CD1c-positive myeloid dendritic cell (primary cell): ENCODE results near the gene TRPV3.
"Not testable (repeated sequence)": the region's sequence is repeated elsewhere in the genome, so short reads cannot be mapped to it uniquely, and the experiment has no call there.

ENCODE experiments used
- DNase-seq: peaks from one replicate; pipeline ENCODE4 v3.0.0-alpha.2; 2016; ENCODE audit errors: extremely low spot score

TRPV3 gene

DNA sequence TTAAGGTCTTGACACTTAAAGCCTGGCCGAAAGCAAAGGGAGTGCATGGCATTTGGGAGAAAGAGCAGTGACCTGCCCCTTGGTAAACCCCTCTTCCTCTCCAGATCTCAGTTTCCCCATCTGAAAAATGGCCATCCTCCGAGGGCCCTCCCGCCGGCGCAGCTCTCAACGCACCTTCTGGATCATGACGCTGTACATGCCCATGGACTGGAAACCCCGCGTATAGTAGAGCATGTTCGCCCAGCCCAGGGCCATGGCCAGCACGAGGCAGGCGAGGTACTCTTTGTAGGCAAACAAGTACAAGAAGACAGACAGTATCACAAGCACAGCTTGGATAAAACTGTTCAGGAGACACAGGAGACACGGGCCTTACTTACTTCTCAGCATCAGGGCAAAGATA, 33.6 kb downstream of the TRPV3 start:
- no peak for DNase-seq

DNA sequence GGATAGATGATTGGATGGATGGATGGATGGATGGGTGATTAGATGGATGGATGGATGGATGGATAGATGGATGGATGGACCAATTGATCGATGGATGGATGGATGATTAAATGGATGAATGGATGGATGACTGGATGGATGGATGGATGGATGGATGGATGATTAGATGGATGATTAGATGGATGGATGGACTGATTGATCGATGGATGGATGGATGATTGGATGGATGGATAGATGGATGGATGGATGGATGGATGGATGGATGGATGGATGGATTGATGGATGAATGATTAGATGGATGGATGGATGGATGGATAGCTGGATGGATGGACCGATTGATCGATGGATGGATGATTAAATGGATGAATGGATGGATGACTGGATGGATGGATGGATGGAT, 38.1 kb downstream of the TRPV3 start:
- DNase-seq = not testable (repeated sequence)

DNA sequence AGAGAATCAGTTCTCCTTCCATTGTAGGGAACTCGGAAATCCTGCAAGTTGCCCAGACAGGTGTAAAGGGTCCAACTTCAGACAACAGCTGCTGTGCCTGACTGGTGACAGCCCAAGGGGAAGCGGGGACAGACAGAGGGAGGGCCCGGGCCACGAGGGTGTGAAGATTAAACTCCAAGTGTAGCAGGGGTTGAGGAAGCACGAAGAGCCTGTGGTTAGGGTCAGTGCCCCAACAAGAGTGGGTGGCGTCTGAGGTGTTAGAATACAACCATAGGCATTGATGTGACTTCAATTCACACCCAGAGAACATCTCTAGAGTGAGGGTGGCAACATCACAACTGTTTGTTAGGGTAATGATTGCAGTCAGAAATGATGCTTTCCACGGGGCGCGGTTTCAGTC, 42.7 kb downstream of the TRPV3 start:
- DNase-seq = no peak

DNA sequence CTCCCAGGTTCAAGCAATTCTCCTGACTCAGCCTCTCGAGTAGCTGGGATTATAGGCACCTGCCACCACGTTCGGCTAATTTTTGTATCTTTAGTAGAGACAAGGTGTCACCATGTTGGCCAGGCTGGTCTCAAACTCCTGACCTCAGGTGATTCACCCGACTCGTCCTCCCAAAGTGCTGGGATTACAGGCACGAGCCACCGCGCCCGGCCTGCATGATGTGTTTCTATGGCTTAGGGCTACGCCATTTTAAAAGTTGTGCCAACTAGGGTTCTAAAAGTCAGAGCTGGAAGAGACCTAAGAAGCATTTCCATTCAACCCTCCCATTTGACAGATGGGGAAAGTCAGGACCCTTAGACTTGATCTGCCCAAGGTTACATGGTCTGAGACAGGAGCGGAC, 43.4 kb downstream of the TRPV3 start:
- not testable (repeated sequence) for DNase-seq

DNA sequence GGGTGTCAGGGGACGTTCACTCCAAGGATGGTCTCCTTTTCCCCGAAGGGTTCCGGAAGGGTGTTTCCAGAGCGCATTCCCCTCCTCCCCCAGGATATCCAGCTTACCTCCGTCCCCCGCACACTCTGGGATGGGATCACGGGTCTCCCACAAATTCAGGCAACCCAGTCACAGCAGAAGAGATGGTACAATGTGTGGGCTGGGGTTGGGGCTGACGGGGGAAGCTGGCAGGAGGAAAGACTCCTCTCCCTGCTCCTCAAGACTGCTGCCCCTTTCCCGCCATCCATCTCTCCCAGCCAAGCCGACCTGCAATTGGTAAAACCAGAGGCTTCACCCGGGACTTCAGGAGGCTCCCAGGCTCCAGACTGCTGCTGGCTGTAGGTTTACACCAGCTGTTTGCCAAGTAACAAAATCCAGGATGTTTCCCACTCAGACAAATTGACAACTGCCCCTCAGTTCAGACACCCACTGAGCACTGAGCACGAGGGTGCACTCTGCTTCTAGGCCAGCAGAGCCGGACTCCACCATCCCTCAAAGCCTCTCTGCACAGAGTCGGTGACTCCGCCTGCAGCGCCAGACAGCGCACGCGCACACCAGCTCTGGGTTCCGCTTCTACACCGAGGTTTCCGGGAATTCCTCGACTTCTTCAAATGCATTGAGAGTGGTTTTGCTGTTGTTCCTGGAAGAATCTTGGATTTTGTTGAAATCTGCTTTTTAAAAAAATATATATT, 44.1 kb downstream of the TRPV3 start:
- DNase-seq = no peak

DNA sequence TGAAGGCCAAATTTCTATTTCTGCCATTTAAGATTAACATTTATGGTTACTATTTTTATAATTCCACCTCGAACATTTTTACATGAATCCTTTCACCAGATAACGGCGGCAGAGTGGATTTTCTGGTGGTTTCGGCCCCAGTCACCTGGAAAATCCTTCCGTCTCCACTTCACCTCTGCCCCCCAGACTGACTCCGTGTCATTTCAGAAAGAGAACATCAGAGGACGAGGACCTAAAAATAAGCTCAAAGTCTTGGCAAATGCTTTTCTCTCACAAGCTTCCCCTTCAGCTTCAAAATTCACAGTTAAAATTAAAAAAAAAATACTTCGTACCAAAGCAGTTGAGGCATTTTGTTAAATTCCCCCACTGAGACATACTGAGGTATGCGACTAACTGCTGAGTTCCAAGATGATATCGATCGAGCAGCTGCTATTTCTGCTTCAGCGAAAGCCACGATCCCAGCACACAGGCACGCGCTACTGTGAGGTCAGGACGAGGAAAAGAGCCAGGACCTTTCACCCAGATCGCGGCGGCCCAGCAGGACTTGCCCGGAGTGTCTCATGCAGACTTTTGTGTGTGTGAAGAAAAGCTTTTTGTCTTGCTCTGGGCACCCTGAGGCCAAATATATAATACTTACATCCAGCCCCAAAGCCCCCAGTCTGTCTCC, 45.0 kb downstream of the TRPV3 start:
- no peak for DNase-seq

DNA sequence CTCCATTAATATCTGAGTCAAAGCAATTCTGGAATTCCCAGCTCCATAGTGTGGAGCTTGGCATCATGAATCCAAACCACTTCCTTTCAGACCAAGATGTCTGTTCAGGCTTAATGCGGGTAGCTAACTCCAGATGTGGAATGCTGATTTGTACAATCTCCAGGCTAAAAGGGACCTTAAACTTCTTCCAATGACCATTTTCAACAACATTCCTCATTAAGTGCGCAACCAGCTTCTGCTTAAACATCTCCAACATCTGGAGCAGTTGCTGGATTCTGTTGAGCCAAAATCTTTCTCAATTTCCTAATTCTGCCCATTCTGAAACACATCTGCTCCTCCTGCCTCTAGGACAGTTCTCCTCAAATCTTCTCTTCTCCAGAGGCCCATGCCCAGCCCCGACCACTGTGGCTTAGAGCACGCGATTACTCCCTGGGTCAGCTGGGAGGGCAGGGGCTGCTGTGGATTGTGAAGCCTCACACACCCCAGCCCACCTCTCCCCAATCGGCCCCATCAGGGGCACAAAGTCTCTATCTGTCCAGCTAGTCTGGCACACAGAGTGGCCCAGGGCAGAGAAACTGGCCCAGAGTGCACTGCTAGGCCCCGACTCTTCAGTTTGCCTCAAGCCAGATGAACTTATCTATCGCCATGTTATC, 45.6 kb downstream of the TRPV3 start:
- no peak for DNase-seq

DNA sequence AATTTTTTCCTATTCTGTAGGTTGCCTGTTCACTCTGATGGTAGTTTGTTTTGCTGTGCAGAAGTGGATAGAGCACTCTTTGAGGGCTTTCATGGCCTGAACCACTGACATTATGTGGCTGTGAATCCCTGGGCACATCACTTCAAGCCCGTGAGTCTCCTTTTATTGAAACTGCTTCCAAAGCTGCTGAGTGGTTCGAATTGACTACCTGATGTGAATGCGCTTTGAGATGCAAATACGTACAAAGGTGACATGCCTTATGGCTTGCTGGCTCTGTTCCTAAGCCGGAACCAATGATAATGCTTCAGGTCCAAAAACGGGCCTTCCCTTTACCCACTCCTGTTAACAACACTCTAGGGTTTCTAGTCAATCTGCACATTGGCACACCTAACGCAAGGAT, 47.5 kb downstream of the TRPV3 start:
- DNase-seq = no peak

DNA sequence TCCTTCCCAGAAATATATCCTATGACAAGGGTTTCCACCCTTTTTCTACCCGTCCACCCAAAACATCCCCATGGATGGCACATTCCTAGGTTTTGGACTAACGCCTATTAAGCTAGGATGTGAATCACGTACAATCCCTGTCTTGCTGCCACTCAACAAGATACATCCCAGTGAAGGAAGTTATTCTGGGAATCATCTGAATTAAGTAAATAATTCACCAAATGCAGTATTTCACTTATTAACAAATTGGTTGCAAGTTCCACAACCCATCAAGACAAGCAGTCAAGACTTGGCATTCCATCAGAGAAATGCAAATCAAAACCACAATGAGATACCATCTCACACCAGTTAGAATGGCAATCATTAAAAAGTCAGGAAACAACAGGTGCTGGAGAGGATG, 49.7 kb downstream of the TRPV3 start:
- no peak for DNase-seq

DNA sequence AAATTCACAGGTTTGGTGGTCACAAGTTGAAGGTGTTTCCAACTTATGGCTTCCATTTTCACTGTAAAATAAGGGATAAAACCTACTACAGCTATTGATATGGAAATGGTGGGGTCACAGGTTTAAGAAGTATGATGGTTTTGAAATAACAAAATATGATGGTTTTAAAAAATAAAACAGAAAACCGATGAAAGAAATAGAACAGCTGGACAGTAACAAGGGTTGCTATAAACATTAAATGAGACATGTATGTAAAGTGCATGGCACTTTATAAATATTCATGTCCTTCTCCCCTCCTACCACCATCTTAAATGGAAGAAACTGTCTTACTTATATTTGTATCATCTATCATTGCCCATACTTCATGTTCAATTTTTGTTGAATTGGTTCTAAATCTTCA, 50.5 kb downstream of the TRPV3 start:
- DNase-seq = no peak

DNA sequence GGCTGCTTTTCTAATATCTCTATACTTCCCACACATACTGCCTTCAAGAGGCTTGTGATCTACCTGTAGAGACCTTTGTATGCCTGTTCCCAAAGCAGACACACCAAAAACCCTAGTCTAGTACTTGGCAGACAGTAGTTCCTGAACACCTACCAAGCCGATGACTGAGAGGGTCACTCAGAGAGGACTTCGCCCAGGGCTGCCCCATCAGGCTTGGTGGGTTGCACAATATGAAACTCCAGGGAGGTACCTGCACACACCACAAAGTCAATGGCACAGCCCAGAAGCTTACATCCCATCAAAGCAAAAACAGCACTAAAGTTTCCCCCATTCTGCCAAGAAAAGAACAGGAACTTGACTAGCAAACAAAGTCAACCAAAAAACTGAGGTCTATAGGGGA, 51.6 kb downstream of the TRPV3 start:
- no peak for DNase-seq

DNA sequence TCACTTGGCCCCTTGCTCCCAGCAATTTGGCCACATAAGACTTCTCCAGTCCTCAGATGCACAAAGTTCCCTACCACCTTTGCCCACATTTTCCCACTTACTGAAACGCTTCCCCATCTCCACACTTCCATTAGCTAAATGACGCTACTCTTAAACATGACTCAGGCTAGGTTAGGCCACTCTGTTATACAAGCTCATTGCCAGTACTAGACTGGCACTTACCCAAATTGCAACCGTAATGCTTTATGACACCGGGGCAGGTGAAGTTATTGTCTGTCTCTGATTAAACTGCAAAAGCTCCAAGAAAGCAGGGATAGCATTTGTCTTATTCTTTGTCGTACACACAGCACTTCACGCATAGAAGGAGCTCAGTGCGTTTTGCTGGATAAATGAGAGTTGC, 52.6 kb downstream of the TRPV3 start:
- no peak for DNase-seq

DNA sequence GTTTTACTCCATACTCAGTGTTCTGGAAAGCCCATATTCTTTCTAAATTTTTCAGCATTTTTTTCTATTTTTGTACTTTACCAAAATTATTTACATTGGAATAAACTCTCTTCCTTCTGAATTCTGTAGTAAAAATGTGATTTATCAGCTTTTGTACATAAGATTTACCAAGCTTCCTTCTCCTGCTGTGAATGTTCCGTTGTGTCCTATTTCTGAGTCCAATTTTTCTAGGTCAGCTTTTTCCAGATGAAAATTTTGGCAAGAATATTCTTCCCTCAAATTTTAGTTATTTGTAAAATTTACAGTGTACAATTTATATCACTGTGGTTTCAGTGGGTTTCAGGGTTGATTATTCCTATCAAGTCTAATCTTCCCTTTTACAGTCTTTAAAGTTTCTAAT, 54.3 kb downstream of the TRPV3 start:
- DNase-seq = no peak

DNA sequence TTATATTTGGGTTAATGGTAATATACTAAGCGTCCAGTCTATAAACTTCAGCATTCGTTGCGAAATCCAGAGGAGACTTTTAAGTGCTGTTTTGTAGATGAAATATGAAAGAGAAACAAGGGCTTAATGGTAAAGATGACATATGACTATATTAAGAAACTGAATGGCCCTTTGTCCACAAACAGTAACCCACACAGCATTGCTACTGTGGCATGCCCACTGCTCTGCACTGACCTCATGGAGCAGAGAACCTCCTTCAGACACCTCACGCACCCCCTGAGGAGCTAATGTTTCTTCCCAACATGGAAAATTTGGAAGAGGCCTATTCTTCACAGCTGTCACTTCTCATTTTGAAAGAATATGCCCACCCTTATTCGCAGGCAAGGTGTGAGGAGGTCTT, 55.1 kb downstream of the TRPV3 start:
- DNase-seq = no peak

DNA sequence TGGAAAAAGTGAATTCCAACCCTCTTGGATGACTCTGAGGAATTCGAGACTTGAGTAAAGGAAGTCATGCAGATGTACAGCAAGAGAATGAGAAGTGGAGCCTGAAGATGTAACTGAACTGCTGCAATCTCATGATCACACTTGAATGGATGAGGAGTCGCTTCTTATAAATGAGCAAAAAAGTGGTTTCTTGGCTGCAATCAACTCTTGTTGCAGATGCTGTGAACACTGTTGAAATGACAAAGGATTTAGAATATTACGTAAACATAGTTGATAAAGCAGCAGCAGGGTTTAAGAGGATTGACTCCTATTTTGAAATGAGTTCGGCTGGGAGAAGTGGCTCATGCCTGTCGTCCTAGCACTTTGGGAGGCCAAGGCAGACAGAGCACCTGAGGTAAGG, 56.3 kb downstream of the TRPV3 start:
- DNase-seq = no peak

DNA sequence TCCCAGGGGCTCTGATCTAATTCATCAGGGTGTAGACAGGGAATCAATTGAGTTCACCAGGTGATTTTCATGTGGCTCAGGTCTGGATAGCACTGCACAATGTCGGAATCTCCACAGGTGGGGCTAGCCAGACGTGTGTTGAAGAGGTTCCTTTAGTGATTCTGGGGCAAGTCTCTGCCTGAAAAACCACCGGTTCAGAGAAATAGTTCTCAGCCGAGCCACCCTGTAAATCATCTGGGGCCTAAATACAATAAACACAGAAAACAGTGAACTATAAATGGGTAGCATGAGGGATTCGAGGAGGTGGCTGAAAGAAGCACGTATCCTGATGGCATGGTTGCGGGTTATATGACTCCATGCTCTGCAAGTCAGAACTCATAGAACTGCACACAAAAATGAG, 60.5 kb downstream of the TRPV3 start:
- no peak for DNase-seq

DNA sequence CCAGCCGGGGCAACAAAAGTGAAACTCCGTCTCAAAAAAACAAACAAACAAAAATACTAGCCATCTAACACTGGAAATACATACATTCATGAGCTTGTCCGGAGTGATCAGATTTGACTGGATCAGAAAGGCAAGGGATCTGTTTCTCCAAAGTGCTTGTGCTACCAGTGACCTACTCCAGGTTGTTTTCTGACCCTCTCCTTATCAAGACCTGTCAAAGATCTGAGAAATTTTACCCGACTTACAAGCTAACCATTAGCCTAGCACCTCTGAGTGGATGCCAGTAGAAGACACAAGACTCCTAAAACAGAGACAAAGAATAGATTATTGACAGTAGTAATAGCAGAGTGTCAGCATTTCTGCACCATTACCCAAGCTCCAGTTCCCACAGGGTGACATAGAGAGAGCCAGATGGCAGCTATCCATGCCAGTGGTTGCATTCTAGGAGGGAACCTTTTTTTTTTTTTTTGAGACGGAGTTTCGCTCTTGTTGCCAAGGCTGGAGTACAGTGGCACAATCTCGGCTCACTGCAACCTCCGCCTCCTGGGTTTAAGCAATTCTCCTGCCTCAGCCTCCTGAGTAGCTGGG, 72.0 kb downstream of the TRPV3 start:
- DNase-seq = no peak

DNA sequence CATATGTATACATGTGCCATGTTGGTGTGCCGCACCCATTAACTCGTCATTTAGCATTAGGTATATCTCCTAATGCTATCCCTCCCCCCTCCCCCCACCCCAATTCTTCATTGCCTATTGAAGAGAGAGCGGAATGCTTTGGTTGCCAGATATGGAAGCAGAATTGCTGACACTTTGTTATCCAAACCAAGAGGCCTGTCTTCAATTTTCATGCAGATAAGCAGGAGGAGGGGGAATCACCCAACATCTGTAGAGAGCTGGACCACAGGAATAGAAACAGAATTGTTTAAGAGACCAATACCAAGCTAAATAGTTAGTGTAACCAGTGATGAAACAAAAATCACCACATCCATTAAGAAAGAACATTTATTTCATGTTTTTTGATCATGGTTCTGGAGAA, 74.8 kb downstream of the TRPV3 start:
- DNase-seq = no peak

DNA sequence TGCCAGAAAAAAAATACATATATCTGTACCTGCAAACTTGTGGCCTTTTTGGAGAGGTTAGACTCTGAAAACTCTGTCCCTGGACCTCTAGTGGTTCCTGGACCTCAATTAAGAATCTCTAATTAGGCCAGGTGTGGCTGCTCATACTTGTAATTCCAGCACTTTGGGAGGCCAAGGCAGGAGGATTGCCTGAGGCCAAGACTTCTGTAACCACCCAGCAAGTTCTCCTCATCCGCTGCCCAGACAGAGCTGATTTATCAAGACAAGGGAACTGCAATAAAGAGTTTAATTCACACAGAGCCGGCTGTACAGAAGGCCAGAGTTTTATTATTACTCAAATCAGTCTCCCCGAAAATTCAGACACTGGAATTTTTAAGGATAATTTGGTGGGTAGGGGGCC, 77.6 kb downstream of the TRPV3 start:
- DNase-seq = no peak

DNA sequence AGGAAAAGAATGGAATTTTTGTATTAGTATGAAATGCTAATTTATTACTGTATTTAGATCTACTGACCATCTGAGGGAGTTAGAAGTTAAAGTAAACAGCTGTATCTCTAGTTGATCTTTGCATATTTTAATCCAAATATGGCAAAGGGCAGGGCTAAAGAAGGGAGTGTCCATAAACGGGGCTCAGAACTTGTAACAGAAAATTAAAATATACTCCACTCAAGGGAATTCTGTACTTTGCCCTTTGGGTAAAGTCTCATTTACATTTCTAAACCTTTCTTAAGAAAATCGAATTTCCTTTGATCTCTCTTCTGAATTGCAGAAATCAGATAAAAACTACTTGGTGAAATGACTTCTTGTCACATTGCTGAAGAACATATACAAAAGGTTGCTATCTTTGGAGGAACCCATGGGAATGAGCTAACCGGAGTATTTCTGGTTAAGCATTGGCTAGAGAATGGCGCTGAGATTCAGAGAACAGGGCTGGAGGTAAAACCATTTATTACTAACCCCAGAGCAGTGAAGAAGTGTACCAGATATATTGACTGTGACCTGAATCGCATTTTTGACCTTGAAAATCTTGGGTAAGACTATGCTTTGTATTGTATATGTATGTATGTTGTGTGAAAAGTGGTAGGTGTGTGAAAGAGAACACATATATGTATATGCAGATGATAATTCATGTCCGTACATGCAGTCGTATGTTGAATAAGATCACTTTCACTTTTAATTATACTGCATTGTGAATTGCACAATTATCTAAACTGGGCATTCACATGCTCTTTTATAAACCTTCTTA, 81.6 kb downstream of the TRPV3 start, which contains the start of gene ASPA:
TSS of gene ASPA (plus strand) at position 186 of the 799 bp plus-strand sequence. CDS start at position 349, 163 bp downstream.
- no peak for DNase-seq

DNA sequence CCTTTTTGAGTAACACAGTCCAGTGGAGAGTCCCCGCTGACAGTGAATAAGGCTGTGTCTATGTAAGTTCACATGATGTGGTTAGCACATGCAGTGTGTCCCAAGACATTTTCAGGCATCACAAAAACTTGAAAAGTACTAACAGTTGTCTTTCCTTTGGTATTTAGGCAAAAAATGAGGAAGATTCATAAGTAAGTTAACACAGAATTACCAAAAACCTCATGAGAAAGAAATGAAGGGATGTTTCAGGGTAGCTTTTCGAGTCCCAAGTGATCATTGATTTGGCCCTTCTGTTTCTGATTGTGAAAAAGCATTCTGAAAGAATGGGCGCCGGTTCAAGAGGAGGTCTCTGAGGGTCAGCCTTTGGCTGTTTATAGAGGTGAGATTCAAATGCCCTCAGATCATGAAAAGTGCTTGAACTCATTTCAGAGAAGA, 82.3 kb downstream of the TRPV3 start:
- no peak for DNase-seq

DNA sequence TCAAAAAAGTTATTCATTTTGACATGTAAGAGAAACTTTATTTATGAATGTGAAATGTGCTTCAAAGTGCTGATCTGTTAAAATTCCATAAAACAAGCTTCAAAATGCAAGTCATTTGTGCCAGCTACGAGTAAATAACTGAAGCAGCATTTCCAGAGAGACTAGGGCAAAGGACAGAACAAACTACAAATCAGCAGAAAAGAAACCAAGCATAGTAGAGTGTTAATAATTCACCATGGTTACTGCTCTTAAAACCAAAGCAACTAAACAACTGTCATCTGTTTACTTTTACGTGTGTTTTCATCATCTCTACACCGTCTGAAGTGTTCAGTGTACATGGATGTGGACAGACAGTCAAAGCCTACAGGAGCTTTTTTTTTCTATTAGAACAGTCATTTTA, 83.4 kb downstream of the TRPV3 start:
- no peak for DNase-seq
